PC-9 (cell line): Measurements from ENCODE around the gene AMY2A.
"Not testable (repeated sequence)": the region's sequence is repeated elsewhere in the genome, so short reads cannot be mapped to it uniquely, and the experiment has no call there.

Experiments
- CTCF ChIP-seq: fragments of 200-600 bp; sonication (generic); conservative IDR thresholded peaks from 2 replicates; pipeline ENCODE4 v1.6.1; 2017; ENCODE audit warnings: mixed run types, antibody characterized with exemption, mild to moderate bottlenecking, moderate library complexity
- EZH2 ChIP-seq: fragments of 200-600 bp; sonication (generic); IDR thresholded peaks from 2 replicates; pipeline ENCODE4 v1.8.0; 2017; ENCODE audit warnings: antibody characterized with exemption, low read depth

GRCh38 chr1:103655460-103655859 is 38.2 kb downstream of the AMY2A start, which contains the start of gene AMY1A:
- not testable (repeated sequence) for TF ChIP-seq CTCF, EZH2
